ENCODE data around the gene HOXB7. TPM values are rescaled to one million over a fixed set of nuclear protein-coding genes. Genes with fewer than 3 reads are reported as not detected.

HOXB7 gene
- polyA plus RNA-seq (2014; cell fraction: cytosol; rRNA removed) = not detected in 2 replicates
- polyA plus RNA-seq (2014; cell fraction: nucleus; rRNA removed) = not detected in 2 replicates

DNA sequence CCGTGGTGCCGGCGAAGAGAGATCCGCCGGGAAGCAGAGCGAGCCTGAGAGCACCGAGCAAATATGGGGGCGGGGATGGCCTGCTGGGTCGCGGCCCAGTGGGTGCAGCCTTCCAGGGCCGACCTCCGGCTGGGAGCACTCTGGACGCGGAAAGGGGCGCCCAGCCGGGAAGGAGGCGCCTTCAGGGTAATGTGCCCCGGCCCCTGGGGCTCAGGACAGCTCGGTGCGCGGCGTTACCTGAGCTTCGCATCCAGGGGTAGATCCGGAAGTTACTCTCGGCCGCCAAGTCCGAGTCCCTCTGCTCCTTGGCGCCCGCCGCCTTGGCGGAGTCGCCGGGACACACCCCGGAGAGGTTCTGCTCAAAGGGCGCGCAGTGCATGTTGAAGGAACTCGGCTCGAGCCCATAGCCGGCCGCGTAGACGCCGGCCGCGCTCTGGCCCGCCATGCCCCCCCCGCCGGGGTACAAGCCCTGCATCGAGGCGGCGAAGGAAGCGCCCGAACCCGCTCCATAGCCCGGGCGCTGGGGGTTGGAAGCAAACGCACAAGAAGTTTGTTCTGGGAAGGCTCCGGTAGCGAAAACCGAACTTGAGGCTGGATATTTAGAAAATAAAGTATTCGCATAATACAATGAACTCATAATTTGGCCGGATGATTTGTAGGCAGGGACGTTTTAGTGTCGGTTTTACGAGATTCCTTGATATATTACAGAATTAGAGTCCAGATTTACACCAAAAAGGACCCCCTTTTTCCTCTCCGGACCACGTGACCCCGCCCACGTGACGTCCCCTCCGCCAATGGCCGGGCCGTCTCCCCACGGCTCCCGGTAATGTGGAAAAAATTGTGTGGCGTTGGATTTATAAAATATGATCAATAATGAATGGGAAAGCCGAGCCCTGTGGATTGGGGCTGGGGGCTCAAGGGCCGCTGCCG is at the start of gene HOXB7:
HOXB7 (minus strand) TSS at position 736 of the 930 bp plus-strand sequence; CDS start at position 637, 99 bp downstream.
- no peak for DNase-seq (ENCODE audit: low spot score)

DNA sequence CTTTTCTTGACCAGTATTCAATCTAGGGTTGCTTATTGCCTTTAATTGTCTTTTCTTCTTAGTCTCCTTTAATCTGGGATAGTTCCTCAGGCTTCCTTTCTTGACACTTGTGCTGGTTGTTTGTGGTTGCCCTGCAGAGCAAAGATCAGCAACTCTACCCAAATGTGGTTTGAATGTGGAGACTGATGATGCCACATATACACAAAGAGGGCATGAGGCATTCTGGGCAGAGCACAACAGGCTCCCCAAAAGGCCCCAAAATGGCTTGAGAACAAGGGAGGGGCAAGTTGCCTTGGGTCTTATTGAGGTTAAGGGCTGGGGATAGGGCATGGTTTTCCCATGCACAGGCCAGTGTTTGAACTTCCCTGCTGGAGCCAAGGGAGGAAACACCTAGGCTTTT is 45.1 kb upstream of the HOXB7 start:
- DNase-seq (ENCODE audit: low spot score) = no peak

DNA sequence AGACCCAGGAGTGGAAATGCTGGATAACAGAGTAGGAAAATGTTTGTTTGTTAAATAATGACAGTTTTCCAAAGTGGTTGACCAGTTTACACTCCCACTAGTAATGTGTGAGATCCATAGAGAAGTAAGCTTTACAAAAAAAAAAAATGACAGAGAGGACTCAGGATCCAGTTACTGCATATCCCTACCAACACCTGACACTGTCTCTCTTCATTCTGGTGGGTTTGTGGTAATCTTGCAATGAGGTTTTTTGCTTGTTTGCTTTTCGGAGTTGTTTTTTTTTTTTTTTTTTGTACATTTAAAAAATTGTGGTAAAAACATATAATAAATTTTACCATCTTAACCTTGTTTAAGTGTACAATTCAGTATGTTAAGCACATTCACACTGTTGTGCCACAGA is 38.9 kb upstream of the HOXB7 start:
- no peak for DNase-seq (ENCODE audit: low spot score)

DNA sequence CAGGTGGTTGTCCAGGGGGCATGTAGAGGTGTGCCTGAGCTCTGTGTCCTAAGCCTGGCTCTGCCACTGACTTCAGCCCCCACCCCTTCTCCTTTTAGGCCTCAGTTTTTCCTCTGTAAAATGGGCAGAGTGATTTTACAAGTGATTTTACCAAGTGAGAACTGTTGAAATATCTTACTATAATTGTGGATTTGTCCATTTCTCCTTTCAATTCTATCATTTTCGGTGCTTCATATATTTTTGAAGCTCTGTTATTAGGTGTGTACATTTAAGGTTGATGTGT is 37.1 kb upstream of the HOXB7 start:
- DNase-seq (ENCODE audit: low spot score) = no peak

DNA sequence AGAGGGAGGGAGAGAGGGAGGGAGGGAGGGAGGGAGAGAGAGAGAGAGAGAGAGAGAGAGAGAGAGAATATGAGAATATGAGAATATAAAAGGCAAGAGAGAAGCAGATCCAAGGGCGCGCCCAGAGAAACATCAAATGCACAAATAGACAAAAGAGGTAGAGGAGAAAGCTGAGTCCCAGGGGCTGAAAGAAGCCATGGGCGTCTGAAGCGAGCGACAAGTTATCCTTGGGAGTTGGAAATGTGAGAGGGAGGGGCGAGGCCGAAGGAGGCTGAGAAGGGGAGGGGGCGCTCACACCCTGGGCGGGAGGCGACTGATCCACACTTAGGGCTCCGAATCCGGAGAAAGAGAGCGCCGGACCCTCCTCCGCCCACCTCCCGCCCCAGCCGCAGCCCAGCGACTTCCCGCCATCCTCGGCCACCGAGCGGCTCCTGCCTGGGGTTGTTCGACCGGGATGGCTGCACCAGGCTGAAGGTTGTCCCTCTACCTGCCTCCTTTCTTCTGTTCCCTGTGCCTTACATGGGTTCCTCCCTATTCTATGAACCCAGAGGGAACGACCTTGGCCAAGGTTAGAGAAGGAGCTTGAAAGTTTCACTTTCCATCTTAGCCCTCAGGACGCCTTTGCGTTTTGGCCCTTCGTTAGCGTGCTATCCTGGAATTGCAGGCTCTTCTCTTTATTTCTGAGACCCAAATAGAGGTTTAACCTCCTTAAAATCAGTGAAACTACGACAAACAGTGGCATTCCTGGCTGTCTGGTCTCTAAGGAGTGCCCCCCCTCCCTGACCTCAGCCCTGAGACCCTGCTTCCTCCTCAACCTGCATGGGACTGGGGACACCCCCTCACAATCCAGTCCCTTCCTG is 36.5 kb upstream of the HOXB7 start:
- no peak for DNase-seq (ENCODE audit: low spot score)

DNA sequence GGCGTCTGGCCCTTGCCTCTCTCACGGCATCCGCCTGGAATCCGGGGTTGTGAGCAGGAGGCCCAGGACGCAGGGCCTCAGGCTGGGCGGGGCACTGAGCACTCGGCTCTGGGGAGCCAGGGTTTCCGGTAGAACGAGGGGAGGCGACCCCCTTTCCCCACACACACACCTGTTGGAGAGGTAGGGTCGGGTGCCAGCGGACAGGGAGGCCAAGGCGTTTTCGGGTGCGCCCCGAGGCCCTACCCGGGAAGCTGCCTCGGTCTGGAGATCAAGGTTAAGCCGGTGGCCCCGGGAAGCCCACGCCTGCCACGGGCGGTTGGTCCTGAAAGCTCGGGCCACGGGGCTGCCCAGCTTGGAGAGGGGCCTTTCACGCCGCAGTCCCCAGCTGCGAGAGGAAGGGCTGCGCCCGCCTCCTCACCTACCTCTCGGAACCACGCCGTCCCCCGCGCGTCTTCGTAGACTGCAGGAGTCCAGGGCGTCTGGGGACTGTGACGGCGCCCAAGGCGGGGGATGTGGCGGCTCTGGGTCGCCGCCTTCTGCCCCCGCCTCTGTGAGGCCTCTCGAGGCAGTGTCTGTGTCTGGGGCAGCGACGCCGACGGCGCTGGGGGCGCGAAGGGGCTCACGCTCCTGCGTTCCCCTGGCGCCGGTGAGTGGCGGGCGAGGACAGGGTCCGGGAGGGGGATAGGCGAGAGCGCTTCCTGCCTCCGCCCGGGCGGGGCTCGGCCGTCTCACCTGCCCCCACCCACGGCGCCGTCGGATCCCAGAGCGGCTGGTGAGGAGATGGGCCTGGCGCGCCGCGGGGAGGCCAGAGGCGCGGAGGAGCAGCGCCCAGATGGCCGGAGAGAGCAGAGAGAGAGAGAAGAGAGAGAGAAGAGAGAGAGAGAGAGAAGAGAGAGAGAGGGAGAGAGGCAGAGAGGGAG is 35.6 kb upstream of the HOXB7 start:
- DNase-seq (ENCODE audit: low spot score) = no peak

DNA sequence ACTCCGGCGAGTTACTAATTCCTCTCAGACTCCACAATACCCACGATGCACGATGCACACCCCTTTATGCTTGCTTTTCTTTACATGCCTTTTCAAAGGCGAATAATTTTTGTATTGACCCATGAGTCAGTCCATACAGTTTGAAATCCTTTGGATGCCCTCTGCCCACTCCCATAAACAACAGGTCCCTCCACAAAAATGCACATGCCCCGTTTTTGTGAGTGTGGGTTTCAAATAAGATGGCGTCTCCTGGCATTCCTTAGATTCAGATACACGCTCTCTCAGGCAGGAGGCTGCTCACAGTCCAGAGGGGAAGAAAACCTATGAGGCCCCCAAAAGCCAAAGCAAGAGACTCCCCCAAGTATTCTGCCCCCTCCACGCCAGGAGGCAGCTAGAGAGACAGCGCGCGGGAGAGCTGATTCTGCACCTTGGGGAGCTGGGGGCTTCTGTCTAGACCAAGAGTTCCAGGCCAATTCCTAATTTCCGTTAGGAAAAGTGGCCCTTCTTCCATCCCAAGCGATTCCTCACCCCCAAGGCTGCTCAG is 34.9 kb upstream of the HOXB7 start:
- no peak for DNase-seq (ENCODE audit: low spot score)

DNA sequence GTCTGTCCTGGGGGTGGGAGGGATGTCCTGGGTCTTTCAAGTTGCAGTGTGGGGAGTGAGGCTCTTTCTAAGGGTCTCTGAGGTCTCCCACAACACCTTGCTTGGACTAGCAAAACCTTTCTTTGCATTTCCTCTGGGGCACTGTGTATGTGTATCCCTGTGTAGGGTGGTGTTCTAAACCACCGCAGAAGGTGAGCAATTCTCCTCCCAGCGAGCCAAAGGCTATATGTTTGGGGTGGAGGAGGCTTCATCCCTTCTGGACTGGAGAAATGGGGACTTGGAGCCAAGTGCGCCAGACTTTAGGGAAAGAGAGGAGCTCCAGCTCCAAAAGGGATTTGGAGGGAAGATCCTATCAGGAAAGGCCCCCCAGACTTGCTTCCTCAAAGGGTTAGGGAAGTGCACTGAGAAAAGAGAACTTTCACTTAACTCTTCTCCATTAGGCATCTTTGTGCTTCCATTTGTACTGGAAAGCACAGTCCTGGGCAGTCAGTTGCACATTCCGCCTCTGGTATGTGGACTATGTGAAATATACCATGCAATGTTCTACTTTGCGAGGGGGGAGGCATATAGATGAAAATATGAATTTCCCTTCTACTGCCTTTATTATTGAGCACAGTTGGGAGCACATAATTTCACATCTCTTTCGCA is 34.2 kb upstream of the HOXB7 start:
- no peak for DNase-seq (ENCODE audit: low spot score)

DNA sequence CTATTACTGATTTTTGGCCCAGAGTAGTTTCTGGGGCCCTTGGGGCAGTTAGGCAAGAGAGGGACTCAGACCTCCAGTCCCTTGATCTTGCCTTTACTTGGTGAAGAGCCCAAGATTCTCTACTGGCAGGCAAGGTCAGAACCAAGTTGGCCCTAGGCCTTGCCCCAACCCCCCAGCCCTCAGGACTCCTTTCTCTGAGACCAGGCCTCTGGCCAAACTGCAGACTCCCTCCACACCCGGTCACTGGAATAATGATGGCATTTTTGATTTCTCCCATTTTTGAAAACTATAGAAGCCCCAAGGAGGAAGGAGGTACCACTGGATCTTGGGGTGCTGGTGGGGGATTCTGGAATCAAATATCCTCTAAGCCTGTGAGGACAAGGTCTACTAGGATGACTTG is 33.3 kb upstream of the HOXB7 start:
- no peak for DNase-seq (ENCODE audit: low spot score)

DNA sequence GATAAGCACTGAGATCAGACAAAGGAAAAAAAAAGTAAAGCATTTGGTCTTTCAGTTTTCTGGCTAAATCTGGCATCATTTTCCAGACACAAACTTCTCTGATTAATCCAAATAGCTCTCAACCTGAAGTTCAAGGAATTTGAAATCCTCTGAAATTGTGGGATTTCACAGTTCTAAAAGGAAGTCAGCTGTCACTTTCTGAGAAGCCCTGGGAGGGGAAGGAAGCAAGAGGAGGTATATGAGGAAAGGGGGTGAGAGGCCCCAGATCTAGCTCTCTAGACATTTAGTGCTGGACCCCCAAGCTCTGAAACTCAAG is 32.8 kb upstream of the HOXB7 start:
- DNase-seq (ENCODE audit: low spot score) = no peak

DNA sequence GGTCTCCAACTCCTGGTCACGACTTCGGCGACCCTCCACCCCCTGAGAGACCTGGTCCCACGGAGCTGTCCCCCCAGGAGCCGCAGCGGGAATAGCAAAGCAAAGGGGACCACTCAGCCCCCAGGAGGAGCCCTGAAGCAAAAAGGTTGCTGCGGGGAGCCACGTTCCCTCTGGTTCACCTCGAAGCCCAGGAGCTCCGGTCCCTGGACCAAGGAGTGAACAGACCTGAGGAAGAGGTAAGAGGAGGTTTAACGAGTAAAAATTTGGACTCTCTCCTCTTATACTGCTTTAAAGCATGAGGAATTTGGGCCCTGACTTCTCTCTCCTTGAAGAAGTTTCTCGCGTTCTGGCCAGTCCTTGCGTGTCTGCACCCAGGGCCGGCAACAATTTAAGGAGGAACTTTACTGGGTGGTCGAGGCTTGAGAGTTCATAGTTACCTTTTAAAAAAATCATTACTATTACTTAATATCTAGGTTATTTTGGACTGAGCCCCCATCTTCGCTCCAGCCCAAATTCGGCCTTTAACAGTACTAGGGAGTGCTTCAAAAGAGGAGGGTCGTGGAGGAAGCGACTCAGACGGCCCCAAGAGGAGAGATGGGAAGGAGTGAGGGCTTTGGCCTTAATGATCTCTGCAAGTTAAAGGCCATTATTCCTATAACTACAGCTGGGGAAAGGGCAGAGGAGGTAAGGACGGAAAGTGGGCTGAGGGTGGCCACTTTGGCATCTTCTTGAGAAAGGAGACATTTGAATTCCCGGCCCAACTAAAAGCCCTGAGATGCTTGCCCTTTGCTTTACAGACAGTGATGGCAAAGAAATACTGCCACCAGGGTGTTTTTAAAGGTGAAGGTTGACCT is 32.3 kb upstream of the HOXB7 start:
- no peak for DNase-seq (ENCODE audit: low spot score)

DNA sequence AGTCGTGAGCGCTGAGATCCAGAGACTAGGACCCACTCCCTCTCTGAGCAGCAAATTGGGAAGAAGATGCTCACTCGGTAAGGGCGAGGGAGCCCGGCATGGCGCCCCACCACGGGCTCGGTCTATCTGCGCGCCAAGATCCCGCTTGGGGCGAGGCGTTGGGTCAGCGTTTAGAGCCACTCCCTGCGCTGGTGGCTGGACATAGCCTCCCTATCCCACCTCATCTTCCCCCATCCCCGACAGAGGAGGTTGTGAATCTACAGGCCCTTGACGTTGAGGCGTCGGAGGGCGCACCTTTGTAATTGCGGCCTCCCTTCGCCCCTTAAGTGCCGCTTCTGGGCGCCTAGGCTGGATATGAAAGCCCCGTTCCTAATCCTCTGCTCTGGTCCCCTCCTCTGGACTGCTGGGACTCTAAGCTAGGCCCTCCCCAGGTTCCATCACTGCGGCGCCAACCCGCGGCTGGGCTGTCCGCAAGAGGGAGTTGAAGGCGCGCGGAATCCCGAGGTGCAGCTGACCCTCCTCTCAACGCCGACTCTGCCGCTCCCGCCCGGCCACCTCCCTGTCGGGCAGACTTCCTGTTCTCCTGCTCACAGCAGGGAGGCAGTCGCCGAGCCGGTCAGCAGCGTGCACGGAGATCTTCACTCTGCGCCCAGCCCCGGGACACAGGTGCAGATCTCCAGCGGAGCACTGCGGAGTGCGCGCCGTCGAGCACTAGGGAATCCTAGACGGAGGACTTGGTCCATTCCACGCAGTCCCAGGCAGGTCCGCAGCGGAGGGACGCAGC is 31.4 kb upstream of the HOXB7 start:
- no peak for DNase-seq (ENCODE audit: low spot score)

DNA sequence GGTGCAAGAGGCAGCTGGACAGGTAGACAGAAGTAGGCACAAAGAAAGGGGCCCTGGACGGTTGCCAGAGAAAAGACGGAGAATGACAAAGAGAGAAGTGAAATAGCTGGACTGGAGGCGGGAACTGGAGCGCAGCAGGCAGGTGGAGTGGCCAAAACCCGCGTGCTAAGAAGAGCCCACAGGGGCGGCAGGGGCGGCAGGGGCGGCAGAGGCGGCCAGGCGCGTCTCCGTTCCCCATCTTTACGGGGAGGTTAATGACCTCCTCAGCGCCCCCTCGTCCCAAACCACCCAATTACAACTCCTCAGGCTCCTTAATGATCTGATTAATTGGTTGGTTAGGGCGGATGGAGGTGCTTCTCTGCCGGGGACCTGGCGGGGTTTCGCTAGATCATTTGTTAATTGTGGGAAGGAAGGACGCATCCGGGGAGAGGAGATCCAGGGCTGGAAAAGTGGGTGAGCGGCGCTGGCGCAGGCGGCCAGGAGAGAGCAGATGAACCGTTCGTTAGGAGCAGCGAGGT is 30.8 kb upstream of the HOXB7 start:
- DNase-seq (ENCODE audit: low spot score) = no peak

DNA sequence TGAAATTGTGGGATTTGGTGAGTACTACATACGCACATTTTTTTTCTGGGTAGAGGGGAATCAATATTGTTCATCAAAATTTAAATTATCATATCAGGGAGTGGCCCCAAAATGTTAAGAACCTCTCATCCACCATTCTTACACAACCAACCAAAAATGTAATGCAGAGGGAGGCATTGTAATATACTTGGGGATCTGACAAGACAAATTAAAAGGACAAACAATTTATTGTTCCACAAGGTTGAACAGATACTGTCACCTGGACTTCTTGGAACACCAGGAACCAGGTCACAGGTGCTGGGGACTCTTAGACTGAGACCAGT is 30.0 kb upstream of the HOXB7 start:
- DNase-seq (ENCODE audit: low spot score) = no peak

DNA sequence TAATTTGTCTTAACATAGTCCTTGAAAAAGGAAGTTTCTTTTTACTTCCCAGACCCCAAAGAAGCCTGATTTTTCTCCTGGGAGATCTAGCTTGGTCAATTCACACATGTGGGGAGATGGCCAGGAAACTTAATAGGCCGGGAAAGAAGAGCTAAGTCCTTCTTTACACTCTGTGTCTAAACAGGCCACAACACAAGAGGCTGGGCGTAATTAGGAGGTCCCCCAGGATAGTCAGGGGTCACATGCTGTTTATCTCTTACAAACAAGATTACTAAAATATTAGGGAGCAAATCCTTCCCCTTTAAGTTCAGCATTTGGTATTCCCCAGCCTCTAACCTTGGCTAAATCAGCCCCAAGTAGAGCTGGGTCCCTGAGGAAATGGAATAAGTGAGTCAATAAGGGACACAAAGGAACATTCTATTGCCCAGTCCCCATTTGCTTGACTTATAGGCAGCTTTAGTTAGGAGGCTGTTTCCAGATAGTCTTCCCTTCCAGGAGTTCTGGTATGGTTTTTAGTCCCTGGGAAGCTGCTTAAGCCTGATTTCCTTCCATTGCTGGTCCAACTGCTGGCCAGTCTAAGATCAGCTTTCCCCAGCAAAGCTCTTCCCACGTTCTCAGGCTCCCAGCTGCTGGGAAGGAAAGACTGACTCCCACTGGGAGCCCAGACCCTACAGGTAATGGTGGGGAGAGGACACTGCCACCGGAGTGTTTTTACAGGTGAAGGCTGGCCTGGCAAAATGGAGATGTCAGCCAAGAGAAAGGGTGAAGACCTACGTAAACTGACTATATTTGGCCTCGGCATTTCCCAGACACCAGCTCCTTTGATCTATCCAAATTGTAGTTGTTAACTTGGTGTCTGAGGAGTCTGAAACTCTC is 29.4 kb upstream of the HOXB7 start:
- no peak for DNase-seq (ENCODE audit: low spot score)

DNA sequence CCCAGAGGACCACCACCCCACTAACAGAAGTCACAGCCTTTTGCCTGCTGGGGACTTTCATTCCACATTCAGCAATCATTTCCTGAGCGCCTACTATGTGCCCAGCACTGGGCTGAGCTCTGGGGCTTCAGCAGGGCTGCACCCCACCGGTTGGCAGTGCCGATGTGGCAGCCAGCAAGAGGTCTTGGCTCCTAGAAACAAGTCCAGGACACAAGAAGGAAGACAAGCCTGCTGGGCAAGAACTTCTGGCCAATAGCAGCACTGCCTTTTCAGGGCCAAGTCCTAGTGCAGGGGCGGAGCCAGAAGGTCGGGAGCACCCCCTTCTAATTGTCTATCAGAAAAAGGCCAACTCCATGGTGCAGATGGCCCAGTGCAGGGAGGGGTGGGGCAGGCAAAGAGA is 28.3 kb upstream of the HOXB7 start:
- no peak for DNase-seq (ENCODE audit: low spot score)

DNA sequence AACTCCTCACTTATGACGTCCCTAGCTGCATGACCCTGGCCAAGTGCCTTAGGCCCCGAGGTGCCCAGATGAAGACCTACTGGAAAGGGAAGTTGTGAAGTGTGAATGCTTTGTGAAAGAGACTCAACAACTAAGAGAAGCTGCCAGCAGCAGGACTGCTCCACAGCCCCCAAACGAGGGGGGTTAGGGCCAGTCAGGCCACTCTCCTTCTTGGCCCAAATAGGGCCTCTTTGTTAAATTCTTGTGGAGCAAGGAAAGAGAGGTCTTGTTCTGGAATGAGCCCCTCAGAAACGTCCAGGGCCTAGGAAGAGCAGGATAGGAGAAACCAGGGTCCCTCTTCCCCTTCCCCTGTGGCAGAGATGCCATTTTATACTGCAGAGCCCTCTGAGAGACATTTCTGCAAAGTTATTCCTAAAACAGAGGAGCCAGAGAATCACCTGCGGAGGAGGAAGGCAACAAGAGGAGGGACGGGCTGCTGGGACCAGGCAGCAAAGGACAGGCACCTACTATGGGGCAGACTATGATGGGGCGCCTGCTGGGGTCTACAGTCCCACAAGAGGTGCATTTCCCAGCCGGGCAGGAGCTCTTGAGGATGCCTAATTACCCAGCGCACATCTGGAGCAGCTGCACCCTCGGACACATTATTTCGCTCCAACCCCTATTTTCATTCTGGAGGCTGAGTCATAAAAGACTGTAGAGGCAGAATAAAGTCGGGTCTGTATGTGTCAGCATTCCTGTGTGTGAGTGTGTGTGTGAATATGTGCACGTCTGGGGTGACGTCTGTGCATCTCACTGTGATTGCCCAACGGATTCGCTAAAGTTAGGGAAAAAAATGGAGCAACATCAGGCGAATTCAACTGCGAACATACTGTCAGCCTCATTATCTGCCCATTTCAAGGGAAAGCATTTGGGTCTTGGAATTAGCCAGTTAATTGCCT is 26.8 kb upstream of the HOXB7 start:
- no peak for DNase-seq (ENCODE audit: low spot score)
